GM21786 (cell line): ENCODE data around the gene DCAF6.

ENCODE experiments used
- ATAC-seq: cut with Tn5 transposase; IDR thresholded peaks from one replicate; pipeline ENCODE4 v1.9.1; 2021; ENCODE audit not compliant: unreplicated experiment

DCAF6 gene

GRCh38 chr1:168082008-168082876, 145.8 kb downstream of the DCAF6 start:
- ATAC-seq = peak; percentile 82

- ATAC-seq = no peak
Measured at GRCh38 chr1:168083456-168084325, 147.2 kb downstream of the DCAF6 start.

- no peak for ATAC-seq
Measured at GRCh38 chr1:168084396-168085231, 148.1 kb downstream of the DCAF6 start.

GRCh38 chr1:168085401-168085872, 149.0 kb downstream of the DCAF6 start:
- no peak for ATAC-seq

GRCh38 chr1:168086438-168086837, 150.0 kb downstream of the DCAF6 start:
- ATAC-seq = no peak

GRCh38 chr1:168087696-168088095, 151.2 kb downstream of the DCAF6 start:
- no peak for ATAC-seq

GRCh38 chr1:168088511-168089325, 152.2 kb downstream of the DCAF6 start:
- no peak for ATAC-seq

GRCh38 chr1:168089326-168089978, 153.0 kb downstream of the DCAF6 start:
- ATAC-seq = no peak

- ATAC-seq = no peak
Measured at GRCh38 chr1:168089979-168090337, 153.5 kb downstream of the DCAF6 start.

- no peak for ATAC-seq
Measured at GRCh38 chr1:168090395-168090794, 153.9 kb downstream of the DCAF6 start.

GRCh38 chr1:168091063-168091462, 154.6 kb downstream of the DCAF6 start:
- ATAC-seq = no peak

GRCh38 chr1:168091720-168092550, 155.5 kb downstream of the DCAF6 start:
- no peak for ATAC-seq

- ATAC-seq = no peak
Measured at GRCh38 chr1:168092566-168093355, 156.3 kb downstream of the DCAF6 start.

GRCh38 chr1:168093616-168094015, 157.1 kb downstream of the DCAF6 start:
- no peak for ATAC-seq

GRCh38 chr1:168095476-168095875, 159.0 kb downstream of the DCAF6 start:
- ATAC-seq = no peak

GRCh38 chr1:168096296-168097165, 160.0 kb downstream of the DCAF6 start:
- ATAC-seq = no peak

GRCh38 chr1:168097921-168098528, 161.5 kb downstream of the DCAF6 start:
- no peak for ATAC-seq
